ENCODE measurements around the gene DHX35.
"Not testable (repeated sequence)": the region's sequence is repeated elsewhere in the genome, so short reads cannot be mapped to it uniquely, and the experiment has no call there.

Gene DHX35

GRCh38 chr20:38975539-38976120 is 13.5 kb downstream of the DHX35 start:
- DNase-seq (ENCODE audit: low read depth in 3 of 3, low spot score in 1 of 3), result no peak

GRCh38 chr20:38979434-38979833 is 17.3 kb downstream of the DHX35 start:
- no peak for DNase-seq (ENCODE audit: low read depth in 3 of 3, low spot score in 1 of 3)

DNA sequence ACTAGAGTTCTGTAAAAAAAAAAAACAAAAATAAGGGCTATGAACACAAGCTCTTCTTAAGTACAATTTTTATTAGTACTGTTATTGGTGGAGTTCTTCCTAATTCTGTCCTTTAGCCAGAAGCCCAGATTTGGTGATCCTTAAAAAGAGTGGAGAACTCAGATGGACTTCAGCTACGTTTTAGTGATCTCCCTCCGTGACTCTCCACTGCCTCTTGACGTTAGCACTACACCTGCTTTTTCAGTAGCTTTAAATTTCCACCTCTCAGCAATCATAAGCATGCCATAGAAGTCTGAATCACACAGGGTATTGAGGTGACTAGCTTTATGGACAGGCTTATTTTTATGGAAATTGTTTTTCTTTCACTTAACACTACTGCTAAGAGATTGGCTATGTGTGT is 17.7 kb downstream of the DHX35 start:
- no peak for DNase-seq (ENCODE audit: low read depth in 3 of 3, low spot score in 1 of 3)

DNA sequence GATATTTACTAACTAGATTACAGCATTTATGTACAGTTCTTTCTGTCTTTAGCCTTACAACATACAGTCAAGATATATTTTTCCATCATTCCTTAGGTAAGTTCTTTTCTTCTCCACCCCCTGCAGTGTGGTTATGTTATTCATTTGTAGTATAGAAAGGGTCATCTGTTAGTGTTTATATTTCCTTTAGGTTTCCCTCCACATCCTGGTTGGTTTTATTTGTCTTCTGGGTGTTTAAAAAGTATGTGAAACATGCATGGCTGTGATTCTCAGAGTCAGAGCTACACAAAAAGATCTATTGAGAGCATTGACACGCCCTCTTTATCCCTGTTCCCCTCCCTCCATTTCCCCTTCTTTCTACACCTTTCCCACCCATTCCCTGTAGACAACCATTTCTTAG is 20.1 kb downstream of the DHX35 start:
- no peak for DNase-seq (ENCODE audit: low read depth in 3 of 3, low spot score in 1 of 3)

- DNase-seq (ENCODE audit: low read depth in 3 of 3, low spot score in 1 of 3), result no peak
These were observed 22.9 kb downstream of the DHX35 start for GRCh38 chr20:38985060-38985459.

- DNase-seq (ENCODE audit: low read depth in 3 of 3, low spot score in 1 of 3), result no peak
These were observed 23.5 kb downstream of the DHX35 start for GRCh38 chr20:38985603-38986170.

DNA sequence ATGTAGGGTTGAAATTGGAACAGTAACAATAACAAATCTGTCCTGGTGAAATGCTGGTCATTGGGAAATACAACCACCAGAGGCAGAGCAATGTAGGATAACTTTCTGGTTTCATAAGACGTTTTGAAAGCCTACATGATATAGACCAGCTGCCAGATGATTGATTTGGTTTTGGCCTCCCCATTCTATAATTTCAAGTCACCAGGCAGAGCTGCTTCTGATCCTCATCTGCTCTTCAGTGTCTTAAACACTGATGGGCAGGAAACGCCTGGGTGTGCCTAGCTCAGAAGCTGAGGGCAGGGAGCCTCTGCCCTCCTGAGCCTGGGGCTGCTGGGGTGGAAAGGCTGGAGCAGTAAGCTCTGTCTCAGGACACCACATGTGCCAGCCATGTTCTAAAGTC is 24.5 kb downstream of the DHX35 start:
- DNase-seq (ENCODE audit: low read depth in 3 of 3, low spot score in 1 of 3), result no peak

DNA sequence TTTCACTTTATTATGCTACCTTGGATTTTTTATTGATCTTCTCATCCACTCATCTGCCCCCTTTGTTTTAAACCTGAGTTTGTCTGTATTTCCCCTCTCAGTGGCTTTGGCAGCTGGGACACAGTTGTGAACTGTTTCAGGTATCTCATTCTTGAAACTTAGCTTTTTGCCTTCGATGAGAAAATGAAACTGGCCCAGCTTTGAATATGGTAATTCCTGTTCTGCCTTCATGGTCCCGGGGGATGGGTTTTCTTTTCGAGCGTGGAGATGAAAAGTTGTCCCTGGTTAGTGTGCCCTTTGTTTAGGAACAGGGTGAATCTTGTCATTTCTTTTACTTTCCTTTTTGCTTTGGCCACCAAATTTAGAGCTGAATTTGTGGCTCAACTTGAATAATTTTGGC is 25.6 kb downstream of the DHX35 start:
- DNase-seq (ENCODE audit: low read depth in 3 of 3, low spot score in 1 of 3), result no peak

DNA sequence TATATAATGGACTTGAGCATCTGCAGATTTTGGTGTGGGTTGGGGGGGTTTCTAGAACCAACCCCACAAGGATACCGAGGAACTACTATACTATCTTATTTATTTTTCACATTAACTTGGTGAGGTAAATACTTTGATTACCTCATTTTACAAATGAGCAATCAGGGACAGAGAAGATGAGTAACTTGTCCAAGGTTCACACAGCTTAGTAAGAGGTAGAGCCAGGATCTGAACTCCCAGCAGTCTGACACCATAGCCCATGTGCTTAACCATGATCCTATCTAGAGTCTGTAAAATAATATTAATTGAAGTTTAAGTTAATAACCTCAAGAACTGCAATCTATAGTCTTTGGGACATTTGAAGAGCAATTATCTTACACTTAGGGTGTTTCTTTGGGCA is 28.6 kb downstream of the DHX35 start:
- no peak for DNase-seq (ENCODE audit: low read depth in 3 of 3, low spot score in 1 of 3)

- no peak for DNase-seq (ENCODE audit: low read depth in 3 of 3, low spot score in 1 of 3)
These were observed 29.9 kb downstream of the DHX35 start for GRCh38 chr20:38991814-38992704.

DNA sequence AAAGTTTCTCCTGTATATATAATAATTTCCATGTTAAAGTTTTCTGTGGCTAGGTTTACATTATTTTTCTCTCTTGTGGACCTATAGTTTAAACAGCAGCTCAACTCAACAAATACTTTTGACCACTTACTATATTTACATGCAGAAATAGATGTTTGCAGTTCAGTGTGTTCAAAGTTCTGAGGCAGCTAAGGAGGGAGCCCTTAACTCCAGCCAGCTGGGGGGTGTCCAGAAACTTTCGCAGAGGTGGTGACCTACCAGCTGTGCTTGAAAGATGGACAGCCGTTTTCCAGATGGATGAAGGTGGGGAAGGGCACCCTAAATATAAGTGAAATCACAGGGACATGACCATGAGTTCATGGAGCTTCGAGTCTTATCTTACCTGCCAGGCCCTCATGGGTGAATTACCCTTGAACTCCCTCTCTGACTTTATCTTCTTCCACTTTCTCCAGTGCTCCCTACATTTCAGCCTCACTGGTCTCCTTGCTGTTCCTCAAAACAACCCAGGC is 33.4 kb downstream of the DHX35 start:
- DNase-seq (ENCODE audit: low read depth in 3 of 3, low spot score in 1 of 3), result no peak

GRCh38 chr20:38996866-38997265 is 34.7 kb downstream of the DHX35 start:
- not testable (repeated sequence) for DNase-seq (ENCODE audit: low read depth in 3 of 3, low spot score in 1 of 3)

GRCh38 chr20:38997622-38998021 is 35.5 kb downstream of the DHX35 start:
- DNase-seq (ENCODE audit: low read depth in 3 of 3, low spot score in 1 of 3), result peak in 1 of 3 donors; percentile 21

GRCh38 chr20:38999217-38999616 is 37.1 kb downstream of the DHX35 start:
- no peak for DNase-seq (ENCODE audit: low read depth in 3 of 3, low spot score in 1 of 3)

GRCh38 chr20:38999965-39000910 is 38.1 kb downstream of the DHX35 start:
- no peak for DNase-seq (ENCODE audit: low read depth in 3 of 3, low spot score in 1 of 3)

- DNase-seq (ENCODE audit: low read depth in 3 of 3, low spot score in 1 of 3), result no peak
These were observed 42.4 kb downstream of the DHX35 start for GRCh38 chr20:39004508-39004907.

DNA sequence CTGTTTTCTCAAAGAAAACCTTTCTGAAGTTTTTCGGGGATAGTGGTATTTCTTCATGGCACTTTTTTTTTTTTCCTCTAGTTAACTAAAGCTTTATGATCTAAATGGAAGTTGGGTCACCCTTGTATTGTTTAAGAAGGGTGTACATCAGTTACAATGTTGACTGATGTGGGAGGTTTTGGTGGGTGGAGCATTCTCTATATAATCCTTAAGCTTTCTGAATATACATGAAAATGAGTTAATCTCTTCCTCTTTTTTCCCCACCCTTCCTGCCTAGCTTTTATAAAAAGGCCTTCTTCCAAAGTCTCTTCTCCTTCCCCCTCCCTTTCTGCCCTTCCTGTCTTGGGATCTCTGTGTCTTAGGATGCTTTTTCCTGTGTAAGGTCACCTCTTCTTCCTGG is 47.2 kb downstream of the DHX35 start:
- DNase-seq (ENCODE audit: low read depth in 3 of 3, low spot score in 1 of 3), result no peak

DNA sequence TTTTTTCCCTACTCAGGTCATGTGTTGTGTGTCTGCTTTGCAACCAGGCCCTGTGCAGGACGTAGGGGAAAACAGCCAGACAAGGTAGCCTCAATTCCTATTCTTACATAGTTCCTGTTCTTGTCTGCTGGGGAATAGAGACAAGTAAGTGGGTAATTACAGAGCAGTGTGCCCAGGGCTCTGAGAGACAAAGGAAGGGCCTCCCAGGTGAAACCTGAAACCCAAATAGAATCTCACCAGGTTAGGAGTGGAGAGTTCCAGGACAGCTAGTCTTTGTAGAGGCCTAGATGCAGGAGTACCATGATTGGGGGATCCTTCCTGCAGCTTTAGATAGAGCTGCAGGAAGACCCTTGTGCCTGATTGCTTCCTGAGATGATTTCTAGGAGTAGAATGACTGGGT is 48.4 kb downstream of the DHX35 start:
- DNase-seq (ENCODE audit: low read depth in 3 of 3, low spot score in 1 of 3), result no peak

GRCh38 chr20:39013662-39014109 is 51.5 kb downstream of the DHX35 start:
- no peak for DNase-seq (ENCODE audit: low read depth in 3 of 3, low spot score in 1 of 3)

DNA sequence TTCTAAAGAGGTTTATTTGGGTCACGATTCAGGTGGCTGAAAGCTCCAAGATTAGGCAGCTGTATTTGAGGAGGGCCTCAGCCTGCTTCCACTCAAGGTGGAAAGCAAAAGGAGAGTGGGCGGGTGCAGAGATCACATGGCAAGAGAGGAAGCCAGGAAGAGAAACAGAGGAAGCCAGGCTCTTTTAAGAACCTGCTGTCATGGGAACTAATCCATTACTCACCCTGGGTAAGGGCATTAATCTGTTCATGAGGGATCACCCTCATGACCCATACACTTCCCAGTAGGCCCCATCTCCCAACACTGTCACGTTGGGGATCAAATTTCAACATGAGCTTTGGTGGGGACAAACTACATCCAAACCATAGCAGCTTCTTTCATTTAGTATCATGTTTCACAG is 53.9 kb downstream of the DHX35 start:
- DNase-seq (ENCODE audit: low read depth in 3 of 3, low spot score in 1 of 3), result no peak

- no peak for DNase-seq (ENCODE audit: low read depth in 3 of 3, low spot score in 1 of 3)
These were observed 54.4 kb downstream of the DHX35 start for GRCh38 chr20:39016506-39016905.
